Breast epithelium (tissue), 3 donors: ENCODE results near the gene ADD3.
"Not testable (repeated sequence)": the region's sequence is repeated elsewhere in the genome, so short reads cannot be mapped to it uniquely, and the experiment has no call there.

Experiments
- POLR2A ChIP-seq: fragments of 450-650 bp; IDR thresholded peaks from one replicate; pipeline ENCODE4 v1.6.1; 2016; ENCODE audit warnings: antibody characterized with exemption, mild to moderate bottlenecking, moderate library complexity
- POLR2AphosphoS5 ChIP-seq, 3 donors: sonication (generic); formaldehyde crosslinking; IDR thresholded peaks; one replicate each; pipeline ENCODE4 v1.6.1; 2017; ENCODE audit warnings: antibody characterized with exemption in 3 of 3
- TF ChIP-seq, protein P1 (sequence below), 3 donors: fragments of 450-650 bp; IDR thresholded peaks; one replicate each; pipeline ENCODE4 v1.5.1; 2016 to 2017; ENCODE audit warnings: antibody characterized with exemption in 3 of 3, mild to moderate bottlenecking in 3 of 3, moderate library complexity in 3 of 3

DNA sequence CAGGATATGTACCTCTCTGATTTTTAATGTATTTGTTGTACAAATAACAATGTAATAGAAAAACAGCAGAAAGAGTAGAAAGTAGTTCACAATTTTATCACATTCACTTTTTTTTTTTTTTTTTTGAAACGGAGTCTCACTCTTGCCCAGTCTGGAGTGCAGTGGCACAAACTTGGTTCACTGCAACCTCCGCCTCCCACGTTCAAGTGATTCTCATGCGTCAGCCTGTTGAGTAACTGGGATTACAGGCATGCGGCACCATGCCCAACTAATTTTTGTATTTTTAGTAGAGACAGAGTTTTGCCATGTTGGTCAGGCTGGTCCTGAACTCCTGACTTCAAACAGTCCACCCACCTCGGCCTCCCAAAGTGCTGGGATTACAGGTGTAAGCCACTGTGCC lies 128.1 kb downstream of the ADD3 start:
- TF ChIP-seq, protein P1, sequence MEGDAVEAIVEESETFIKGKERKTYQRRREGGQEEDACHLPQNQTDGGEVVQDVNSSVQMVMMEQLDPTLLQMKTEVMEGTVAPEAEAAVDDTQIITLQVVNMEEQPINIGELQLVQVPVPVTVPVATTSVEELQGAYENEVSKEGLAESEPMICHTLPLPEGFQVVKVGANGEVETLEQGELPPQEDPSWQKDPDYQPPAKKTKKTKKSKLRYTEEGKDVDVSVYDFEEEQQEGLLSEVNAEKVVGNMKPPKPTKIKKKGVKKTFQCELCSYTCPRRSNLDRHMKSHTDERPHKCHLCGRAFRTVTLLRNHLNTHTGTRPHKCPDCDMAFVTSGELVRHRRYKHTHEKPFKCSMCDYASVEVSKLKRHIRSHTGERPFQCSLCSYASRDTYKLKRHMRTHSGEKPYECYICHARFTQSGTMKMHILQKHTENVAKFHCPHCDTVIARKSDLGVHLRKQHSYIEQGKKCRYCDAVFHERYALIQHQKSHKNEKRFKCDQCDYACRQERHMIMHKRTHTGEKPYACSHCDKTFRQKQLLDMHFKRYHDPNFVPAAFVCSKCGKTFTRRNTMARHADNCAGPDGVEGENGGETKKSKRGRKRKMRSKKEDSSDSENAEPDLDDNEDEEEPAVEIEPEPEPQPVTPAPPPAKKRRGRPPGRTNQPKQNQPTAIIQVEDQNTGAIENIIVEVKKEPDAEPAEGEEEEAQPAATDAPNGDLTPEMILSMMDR (IDR thresholded peaks at IDR 0.05) = not testable (repeated sequence)
- TF ChIP-seq POLR2A; POLR2AphosphoS5 (IDR thresholded peaks at IDR 0.05): not testable (repeated sequence)
